Uterus (tissue), 4 donors: ENCODE measurements around the gene CCDC182. TPM values are rescaled to one million over a fixed set of nuclear protein-coding genes. Genes with fewer than 3 reads are reported as not detected.

Source experiments
- DNase-seq, 2 donors: peaks; one replicate each; pipeline ENCODE4 v3.0.0-alpha.2; 2019 to 2020
- H3K27ac ChIP-seq, 2 donors: fragments of 200-600 bp; sonication (generic); 1 replicate in 1 of 2; 2 replicates in 1 of 2; pipeline ENCODE4 v1.5.1; 2016 to 2018
- H3K27me3 ChIP-seq, 2 donors: fragments of 200-600 bp; sonication (generic); one replicate each; pipeline ENCODE4 v1.5.1; 2018 to 2019; ENCODE audit warnings: control low read depth in 1 of 2
- H3K36me3 ChIP-seq, 2 donors: fragments of 200-600 bp; sonication (generic); one replicate each; pipeline ENCODE4 v1.5.1; 2019; ENCODE audit warnings: control low read depth in 1 of 2
- H3K4me1 ChIP-seq, 2 donors: fragments of 200-600 bp; sonication (generic); one replicate each; pipeline ENCODE4 v1.5.1; 2018 to 2019; ENCODE audit warnings: control low read depth in 1 of 2
- H3K4me3 ChIP-seq, 2 donors: fragments of 200-600 bp; sonication (generic); 1 replicate in 1 of 2; 2 replicates in 1 of 2; pipeline ENCODE4 v1.5.1; 2018 to 2019; ENCODE audit warnings: mild to moderate bottlenecking in 1 of 2
- H3K9me3 ChIP-seq, 2 donors: fragments of 200-600 bp; sonication (generic); one replicate each; pipeline ENCODE4 v1.5.1; 2019; ENCODE audit warnings: control low read depth in 1 of 2
- CTCF ChIP-seq, 4 experiments: fragments of 200-600 bp in 2 of 4; fragments of 450-650 bp in 2 of 4; sonication (generic) in 2 of 4; IDR thresholded peaks; one replicate each; pipeline ENCODE4 v1.5.1; 2016 to 2019; ENCODE audit warnings: antibody characterized with exemption in 4 of 4, mild to moderate bottlenecking in 2 of 4, moderate library complexity in 1 of 4
- POLR2A ChIP-seq, 2 donors: fragments of 450-650 bp; IDR thresholded peaks; one replicate each; pipeline ENCODE4 v1.6.1; 2016; ENCODE audit warnings: antibody characterized with exemption in 2 of 2, mild to moderate bottlenecking in 1 of 2, moderate library complexity in 1 of 2
- intact Hi-C: fragments of 100-400 bp; cut with DNase I; formaldehyde crosslinking; loops from one replicate; pipeline ENCODE4 v1.15.1; 2023; ENCODE audit warnings: low total_unique reads
- total RNA-seq, 4 donors: library from RNA; depleted of rRNA in 3 of 4; stranded (reverse); fragments of >200 nt in 3 of 4; gene quantifications; one replicate each; pipeline versions ENCODE4 v1.1.0 to v1.2.4, GENCODE V29; 2014 to 2023
- donor health status: DM: yes; HTN: yes; CAD: no.

CCDC182 gene
- total RNA-seq, 4 donors from 2014 or later, result not detected

GRCh38 chr17:57703273-57703672, 41.8 kb downstream of the CCDC182 start:
- TF ChIP-seq POLR2A (IDR thresholded peaks at IDR 0.05) (no peak), CTCF (IDR thresholded peaks at IDR 0.05) (no peak)
- Histone ChIP-seq H3K27me3 (no peaks in the 10 kb centered on the region), H3K9me3 (no peaks in the 10 kb centered on the region), H3K36me3 (no peaks in the 10 kb centered on the region), H3K4me3 (no peak overlapping the region), H3K27ac (no peak overlapping the region), H3K4me1 (no peaks in the 10 kb centered on the region)
- no peak for DNase-seq
- intact Hi-C loops, result no loop called here

GRCh38 chr17:57701124-57701523, 44.0 kb downstream of the CCDC182 start:
- no peak overlapping the region for H3K4me3 ChIP-seq
- intact Hi-C loops, result no loop called here
- no peaks in the 10 kb centered on the region for H3K9me3 ChIP-seq
- TF ChIP-seq POLR2A (IDR thresholded peaks at IDR 0.05) (no peak), CTCF (IDR thresholded peaks at IDR 0.05) (no peak)
- H3K27ac ChIP-seq, result no peak overlapping the region
- H3K27me3 ChIP-seq, result no peaks in the 10 kb centered on the region
- DNase-seq, result no peak
- no peaks in the 10 kb centered on the region for H3K36me3 ChIP-seq
- H3K4me1 ChIP-seq, result no peaks in the 10 kb centered on the region

- Histone ChIP-seq H3K4me1 (no peaks in the 10 kb centered on the region), H3K9me3 (no peaks in the 10 kb centered on the region), H3K27me3 (no peaks in the 10 kb centered on the region), H3K36me3 (no peaks in the 10 kb centered on the region), H3K27ac (no peak overlapping the region), H3K4me3 (no peak overlapping the region)
- no peak for DNase-seq
- TF ChIP-seq CTCF (IDR thresholded peaks at IDR 0.05) (no peak), POLR2A (IDR thresholded peaks at IDR 0.05) (no peak)
- intact Hi-C loops, result no loop called here
Observed at GRCh38 chr17:57699751-57700219, 45.3 kb downstream of the CCDC182 start.

GRCh38 chr17:57697891-57698711, 47.0 kb downstream of the CCDC182 start:
- DNase-seq, result no peak
- intact Hi-C loops, result no loop called here
- no peaks in the 10 kb centered on the region for H3K27me3 ChIP-seq
- no peaks in the 10 kb centered on the region for H3K4me1 ChIP-seq
- TF ChIP-seq POLR2A (IDR thresholded peaks at IDR 0.05), result no peak
- no peak for TF ChIP-seq CTCF (IDR thresholded peaks at IDR 0.05)
- no peak overlapping the region for H3K27ac ChIP-seq
- H3K9me3 ChIP-seq, result no peaks in the 10 kb centered on the region
- no peak overlapping the region for H3K4me3 ChIP-seq
- H3K36me3 ChIP-seq, result no peaks in the 10 kb centered on the region

GRCh38 chr17:57697197-57697596, 47.9 kb downstream of the CCDC182 start:
- no peaks in the 10 kb centered on the region for H3K4me1 ChIP-seq
- no peaks in the 10 kb centered on the region for H3K27me3 ChIP-seq
- no peak for DNase-seq
- H3K27ac ChIP-seq, result no peak overlapping the region
- no peaks in the 10 kb centered on the region for H3K36me3 ChIP-seq
- TF ChIP-seq CTCF (IDR thresholded peaks at IDR 0.05) (no peak), POLR2A (IDR thresholded peaks at IDR 0.05) (no peak)
- H3K9me3 ChIP-seq, result no peaks in the 10 kb centered on the region
- no peak overlapping the region for H3K4me3 ChIP-seq
- intact Hi-C loops, result no loop called here
